HUES6 (cell line): ENCODE data around the gene U2AF1L4.

Source experiments
- H3K27ac ChIP-seq: 2 replicates; pipeline ENCODE4 v1.7.0; 2013; ENCODE audit warnings: low read depth, mild to moderate bottlenecking, low read length, inconsistent platforms
- H3K27me3 ChIP-seq: 2 replicates; pipeline ENCODE4 v1.6.1; 2013; ENCODE audit warnings: low read length; ENCODE audit not compliant: control insufficient read depth, insufficient read depth
- H3K36me3 ChIP-seq: 2 replicates; pipeline ENCODE4 v1.6.1; 2013; ENCODE audit warnings: low read length; ENCODE audit not compliant: control insufficient read depth, insufficient read depth
- H3K4me1 ChIP-seq: 2 replicates; pipeline ENCODE4 v1.6.1; 2013; ENCODE audit warnings: low read length; ENCODE audit not compliant: control insufficient read depth, insufficient read depth
- H3K4me3 ChIP-seq: 2 replicates; pipeline ENCODE4 v1.5.1; 2013; ENCODE audit warnings: low read depth, low read length
- H3K9ac ChIP-seq: one replicate; pipeline ENCODE4 v1.6.1; 2013; ENCODE audit warnings: mild to moderate bottlenecking, low read length
- H3K9me3 ChIP-seq: 2 replicates; pipeline ENCODE4 v1.6.1; 2013; ENCODE audit warnings: low read depth, low read length; ENCODE audit not compliant: control insufficient read depth, insufficient read depth

The U2AF1L4 gene

DNA sequence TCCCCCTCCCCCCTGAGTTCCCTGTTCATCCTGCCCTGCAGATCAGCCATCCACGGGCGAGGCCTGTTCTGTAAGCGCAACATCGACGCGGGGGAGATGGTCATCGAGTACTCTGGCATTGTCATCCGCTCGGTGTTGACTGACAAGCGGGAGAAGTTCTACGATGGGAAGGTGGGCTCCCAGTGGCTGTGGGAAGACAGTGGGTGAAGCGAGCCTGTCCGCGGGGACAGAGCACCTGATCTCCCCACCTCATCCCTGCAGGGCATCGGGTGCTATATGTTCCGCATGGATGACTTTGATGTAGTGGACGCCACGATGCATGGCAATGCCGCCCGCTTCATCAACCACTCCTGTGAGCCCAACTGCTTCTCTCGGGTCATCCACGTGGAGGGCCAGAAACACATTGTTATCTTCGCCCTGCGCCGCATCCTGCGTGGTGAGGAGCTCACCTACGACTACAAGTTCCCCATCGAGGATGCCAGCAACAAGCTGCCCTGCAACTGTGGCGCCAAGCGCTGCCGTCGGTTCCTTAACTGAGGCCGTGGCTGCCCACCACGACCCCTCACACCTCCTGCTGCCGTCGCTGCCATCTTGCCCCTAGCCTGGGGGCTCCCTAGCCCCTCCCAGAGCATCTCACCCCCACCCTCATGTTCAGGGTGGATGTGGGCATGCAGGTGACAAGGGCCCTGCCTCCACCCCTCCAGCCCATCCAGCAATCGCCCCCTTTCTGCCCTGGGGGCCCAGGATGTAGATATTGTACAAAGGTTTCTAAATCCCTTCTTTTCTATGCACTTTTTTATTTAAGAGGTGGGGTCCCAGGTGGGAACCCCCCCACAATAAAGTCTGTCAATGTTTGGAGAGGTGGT is 7.0 kb downstream of the U2AF1L4 start:
- no peaks in the 10 kb centered on the region for H3K4me1 ChIP-seq
- H3K9ac ChIP-seq: no peak overlapping the region
- H3K4me3 ChIP-seq: no peak overlapping the region
- H3K27me3 ChIP-seq: no peaks in the 10 kb centered on the region
- no peak overlapping the region for H3K27ac ChIP-seq
- no peaks in the 10 kb centered on the region for H3K9me3 ChIP-seq
- peaks cover 53% of the 10 kb centered on the region for H3K36me3 ChIP-seq

DNA sequence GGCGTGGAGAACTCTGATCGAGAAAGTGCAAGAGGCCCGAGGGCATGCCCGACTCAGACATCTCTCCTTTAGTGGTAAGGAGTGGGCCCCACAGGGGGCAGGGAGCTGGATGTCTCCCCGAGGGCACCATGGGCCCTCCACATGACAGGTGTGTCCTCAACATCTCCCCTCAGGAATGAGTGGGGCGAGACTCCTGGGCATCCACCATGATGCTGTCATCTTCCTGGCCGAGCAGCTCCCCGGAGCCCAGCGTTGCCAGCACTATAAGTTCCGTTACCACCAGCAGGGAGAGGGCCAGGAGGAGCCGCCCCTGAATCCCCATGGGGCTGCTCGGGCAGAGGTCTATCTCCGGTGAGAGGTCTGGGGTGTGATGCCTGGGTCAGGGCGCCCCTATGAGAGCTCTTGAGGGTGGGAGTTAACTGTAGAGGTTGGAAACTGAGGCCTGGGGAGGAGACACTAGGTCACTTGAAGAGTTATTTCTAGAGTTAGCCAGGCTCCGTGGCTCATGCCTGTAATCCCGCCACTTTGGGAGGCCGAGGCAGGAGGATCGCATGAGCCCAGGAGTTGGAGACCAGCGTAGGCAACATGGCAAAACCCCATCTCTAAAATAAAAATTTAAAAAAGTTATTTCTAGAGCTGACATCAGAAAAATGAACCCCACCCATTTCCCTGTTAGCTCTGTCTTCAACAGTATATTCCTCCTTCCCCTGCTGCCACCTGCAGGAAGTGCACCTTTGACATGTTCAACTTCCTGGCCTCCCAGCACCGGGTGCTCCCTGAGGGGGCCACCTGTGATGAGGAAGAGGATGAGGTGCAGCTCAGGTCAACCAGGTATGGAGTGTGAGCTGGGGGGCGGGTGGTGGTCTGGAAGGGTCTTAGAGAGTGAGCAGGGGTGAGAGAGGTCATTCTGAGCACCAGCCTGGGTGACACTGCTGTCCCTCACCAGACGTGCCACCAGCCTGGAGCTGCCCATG is 8.0 kb downstream of the U2AF1L4 start:
- Histone ChIP-seq H3K27me3 (no peaks in the 10 kb centered on the region), H3K27ac (no peak overlapping the region), H3K4me1 (no peaks in the 10 kb centered on the region), H3K36me3 (peaks cover 61% of the 10 kb centered on the region), H3K9ac (no peak overlapping the region), H3K9me3 (no peaks in the 10 kb centered on the region), H3K4me3 (no peak overlapping the region)

DNA sequence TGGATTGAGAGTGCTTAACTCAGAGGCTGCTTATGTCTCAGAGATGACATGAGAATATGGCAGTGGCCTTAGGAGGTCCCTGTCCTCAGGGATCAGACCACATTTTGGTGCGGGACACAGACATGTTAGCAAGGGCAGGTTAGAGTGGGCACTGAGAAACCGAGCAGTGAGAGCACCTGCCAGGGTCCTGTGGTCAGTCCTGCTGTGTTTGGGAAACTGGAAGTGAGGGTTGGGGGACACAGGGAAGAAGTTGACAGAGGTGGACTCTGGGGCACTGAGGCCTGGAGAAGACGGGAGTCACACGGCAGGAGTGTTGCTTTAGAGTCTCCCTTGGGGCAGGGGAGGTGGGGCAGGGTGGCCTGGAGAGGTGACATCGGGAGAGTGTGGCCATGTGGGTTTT is 10.3 kb downstream of the U2AF1L4 start:
- Histone ChIP-seq H3K27me3 (no peaks in the 10 kb centered on the region), H3K4me3 (no peak overlapping the region), H3K4me1 (no peaks in the 10 kb centered on the region), H3K9me3 (no peaks in the 10 kb centered on the region), H3K36me3 (peaks cover 84% of the 10 kb centered on the region), H3K9ac (no peak overlapping the region), H3K27ac (no peak overlapping the region)

DNA sequence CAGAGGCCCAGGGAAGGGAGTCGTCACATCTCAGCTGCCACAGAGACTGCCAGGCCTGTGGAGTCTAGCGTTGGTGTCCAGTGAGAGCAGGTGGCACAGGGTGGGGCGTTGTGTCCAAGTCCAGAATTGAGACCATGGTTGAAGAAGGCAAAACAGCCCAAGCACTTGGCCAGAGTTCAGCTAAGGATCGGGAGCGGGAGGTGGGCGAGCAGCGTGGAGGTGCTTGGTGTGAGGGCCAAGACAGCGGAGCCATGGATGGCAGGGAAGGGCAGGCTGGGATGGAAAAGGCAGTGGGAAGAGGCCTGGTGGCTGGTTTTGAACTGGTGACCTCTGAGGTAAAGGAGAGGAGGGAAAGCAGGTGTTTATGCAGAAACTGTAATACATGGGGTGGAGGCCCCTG is 10.9 kb downstream of the U2AF1L4 start:
- no peak overlapping the region for H3K4me3 ChIP-seq
- H3K27ac ChIP-seq: no peak overlapping the region
- H3K4me1 ChIP-seq: no peaks in the 10 kb centered on the region
- no peak overlapping the region for H3K9ac ChIP-seq
- H3K36me3 ChIP-seq: peaks cover 90% of the 10 kb centered on the region
- no peaks in the 10 kb centered on the region for H3K27me3 ChIP-seq
- no peaks in the 10 kb centered on the region for H3K9me3 ChIP-seq

DNA sequence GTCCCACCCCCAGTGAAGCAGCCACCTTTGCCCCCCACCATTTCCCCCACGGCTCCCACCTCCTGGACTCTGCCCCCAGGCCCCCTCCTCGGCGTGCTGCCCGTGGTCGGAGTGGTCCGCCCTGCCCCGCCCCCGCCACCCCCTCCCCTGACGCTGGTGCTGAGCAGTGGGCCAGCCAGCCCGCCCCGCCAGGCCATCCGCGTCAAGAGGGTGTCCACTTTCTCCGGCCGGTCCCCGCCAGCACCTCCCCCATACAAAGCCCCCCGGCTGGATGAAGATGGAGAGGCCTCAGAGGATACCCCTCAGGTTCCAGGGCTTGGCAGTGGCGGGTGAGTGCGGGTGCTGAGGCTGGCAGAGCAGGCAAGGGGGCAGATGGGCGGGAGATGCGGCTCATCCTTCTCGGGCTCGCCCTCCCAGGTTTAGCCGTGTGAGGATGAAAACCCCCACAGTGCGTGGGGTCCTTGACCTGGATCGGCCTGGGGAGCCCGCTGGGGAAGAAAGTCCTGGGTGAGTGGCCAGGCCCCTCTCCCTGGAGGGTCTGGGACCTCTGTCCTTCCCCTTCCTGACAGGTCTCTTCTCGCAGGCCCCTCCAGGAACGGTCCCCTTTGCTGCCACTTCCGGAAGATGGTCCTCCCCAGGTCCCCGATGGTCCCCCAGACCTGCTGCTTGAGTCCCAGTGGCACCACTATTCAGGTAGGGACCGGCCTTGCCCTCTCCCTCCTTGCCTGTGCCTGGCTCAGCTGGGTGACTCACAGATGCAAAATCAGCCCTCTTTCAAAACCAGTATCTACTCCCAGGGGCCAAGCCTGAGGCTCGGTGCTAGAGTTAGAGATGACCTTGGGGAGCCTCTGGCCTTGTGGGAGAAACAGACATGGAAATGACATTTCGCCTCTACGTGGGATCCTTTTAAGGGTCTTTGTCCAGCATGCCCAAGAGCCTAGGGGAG is 11.8 kb downstream of the U2AF1L4 start:
- Histone ChIP-seq H3K9ac (no peak overlapping the region), H3K4me1 (no peaks in the 10 kb centered on the region), H3K27me3 (no peaks in the 10 kb centered on the region), H3K27ac (no peak overlapping the region), H3K4me3 (no peak overlapping the region), H3K9me3 (no peaks in the 10 kb centered on the region), H3K36me3 (peaks cover 92% of the 10 kb centered on the region)

DNA sequence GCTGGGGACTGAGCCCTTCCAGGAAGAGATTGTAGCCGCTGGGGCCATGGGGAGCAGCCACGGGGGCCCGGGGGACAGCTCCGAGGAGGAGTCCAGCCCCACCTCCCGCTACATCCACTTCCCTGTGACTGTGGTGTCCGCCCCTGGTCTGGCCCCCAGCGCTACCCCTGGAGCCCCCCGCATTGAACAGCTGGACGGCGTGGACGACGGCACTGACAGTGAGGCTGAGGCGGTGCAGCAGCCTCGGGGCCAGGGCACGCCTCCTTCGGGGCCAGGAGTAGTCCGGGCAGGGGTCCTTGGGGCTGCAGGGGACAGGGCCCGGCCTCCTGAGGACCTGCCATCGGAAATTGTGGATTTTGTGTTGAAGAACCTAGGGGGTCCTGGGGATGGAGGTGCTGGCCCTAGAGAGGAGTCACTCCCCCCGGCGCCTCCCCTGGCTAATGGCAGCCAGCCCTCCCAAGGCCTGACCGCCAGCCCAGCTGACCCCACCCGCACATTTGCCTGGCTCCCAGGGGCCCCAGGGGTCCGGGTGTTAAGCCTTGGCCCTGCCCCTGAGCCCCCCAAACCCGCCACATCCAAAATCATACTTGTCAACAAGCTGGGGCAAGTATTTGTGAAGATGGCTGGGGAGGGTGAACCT is 12.6 kb downstream of the U2AF1L4 start:
- H3K4me3 ChIP-seq: no peak overlapping the region
- H3K9me3 ChIP-seq: no peaks in the 10 kb centered on the region
- no peaks in the 10 kb centered on the region for H3K27me3 ChIP-seq
- no peak overlapping the region for H3K9ac ChIP-seq
- no peak overlapping the region for H3K27ac ChIP-seq
- peaks cover 92% of the 10 kb centered on the region for H3K36me3 ChIP-seq
- H3K4me1 ChIP-seq: no peaks in the 10 kb centered on the region

DNA sequence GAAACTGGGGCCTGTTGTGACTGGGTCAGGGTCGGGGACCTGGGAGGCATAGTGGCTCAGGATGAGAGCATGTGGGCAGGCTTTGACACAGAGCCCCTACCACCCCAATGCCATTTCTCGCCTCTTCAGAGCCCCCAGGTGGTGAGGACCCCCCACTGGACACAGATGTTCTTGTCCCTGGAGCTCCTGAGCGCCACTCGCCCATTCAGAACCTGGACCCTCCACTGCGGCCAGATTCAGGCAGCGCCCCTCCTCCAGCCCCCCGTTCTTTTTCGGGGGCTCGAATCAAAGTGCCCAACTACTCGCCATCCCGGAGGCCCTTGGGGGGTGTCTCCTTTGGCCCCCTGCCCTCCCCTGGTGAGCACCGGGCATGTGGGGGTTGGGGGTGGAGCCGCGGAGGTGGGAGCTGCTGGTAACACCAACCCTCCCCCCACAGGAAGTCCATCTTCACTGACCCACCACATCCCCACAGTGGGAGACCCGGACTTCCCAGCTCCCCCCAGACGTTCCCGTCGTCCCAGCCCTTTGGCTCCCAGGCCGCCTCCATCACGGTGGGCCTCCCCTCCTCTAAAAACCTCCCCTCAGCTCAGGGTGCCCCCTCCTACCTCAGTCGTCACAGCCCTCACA is 13.3 kb downstream of the U2AF1L4 start:
- Histone ChIP-seq H3K27me3 (no peaks in the 10 kb centered on the region), H3K27ac (no peak overlapping the region), H3K4me1 (no peaks in the 10 kb centered on the region), H3K4me3 (no peak overlapping the region), H3K9ac (no peak overlapping the region), H3K36me3 (peaks cover 94% of the 10 kb centered on the region), H3K9me3 (no peaks in the 10 kb centered on the region)

DNA sequence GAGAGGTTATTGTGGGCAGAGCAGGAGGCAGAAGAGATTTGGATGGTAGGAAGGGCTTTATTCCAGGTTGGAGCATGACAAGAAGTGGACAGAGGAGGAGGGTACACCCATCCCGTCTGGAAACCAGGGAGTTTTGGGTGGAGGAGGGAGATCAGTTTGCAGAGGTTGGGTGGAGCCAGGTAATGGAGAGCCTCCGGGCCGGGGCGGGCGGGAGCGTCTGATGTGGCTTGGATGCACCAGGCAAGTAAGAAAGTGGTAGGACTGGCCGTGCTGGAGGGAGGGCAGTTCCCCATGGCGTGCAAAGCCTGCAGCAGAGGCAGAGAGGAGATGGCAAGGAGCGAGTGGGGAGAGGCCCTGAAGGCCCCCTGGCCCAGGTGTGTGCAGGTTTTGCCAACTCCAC is 13.9 kb downstream of the U2AF1L4 start:
- Histone ChIP-seq H3K4me3 (no peak overlapping the region), H3K9me3 (no peaks in the 10 kb centered on the region), H3K27ac (no peak overlapping the region), H3K27me3 (no peaks in the 10 kb centered on the region), H3K36me3 (peaks cover 92% of the 10 kb centered on the region), H3K4me1 (no peaks in the 10 kb centered on the region), H3K9ac (no peak overlapping the region)

DNA sequence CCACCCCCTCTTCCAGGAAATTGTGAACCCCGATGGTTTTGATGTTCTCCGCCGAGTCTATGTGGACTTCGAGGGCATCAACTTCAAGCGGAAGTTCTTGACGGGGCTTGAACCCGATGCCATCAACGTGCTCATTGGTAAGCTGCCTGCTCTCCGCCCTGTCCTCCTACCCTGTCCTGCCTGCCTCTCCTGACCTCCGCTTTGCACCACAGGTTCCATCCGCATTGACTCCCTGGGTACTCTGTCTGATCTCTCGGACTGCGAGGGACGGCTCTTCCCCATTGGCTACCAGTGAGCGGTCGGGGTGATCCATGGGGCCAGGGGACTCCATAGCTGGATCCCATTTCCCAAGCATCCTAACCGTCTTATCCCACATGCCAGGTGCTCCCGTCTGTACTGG is 14.9 kb downstream of the U2AF1L4 start:
- no peak overlapping the region for H3K4me3 ChIP-seq
- peaks cover 95% of the 10 kb centered on the region for H3K36me3 ChIP-seq
- H3K27ac ChIP-seq: no peak overlapping the region
- H3K27me3 ChIP-seq: no peaks in the 10 kb centered on the region
- H3K4me1 ChIP-seq: no peaks in the 10 kb centered on the region
- no peak overlapping the region for H3K9ac ChIP-seq
- no peaks in the 10 kb centered on the region for H3K9me3 ChIP-seq

DNA sequence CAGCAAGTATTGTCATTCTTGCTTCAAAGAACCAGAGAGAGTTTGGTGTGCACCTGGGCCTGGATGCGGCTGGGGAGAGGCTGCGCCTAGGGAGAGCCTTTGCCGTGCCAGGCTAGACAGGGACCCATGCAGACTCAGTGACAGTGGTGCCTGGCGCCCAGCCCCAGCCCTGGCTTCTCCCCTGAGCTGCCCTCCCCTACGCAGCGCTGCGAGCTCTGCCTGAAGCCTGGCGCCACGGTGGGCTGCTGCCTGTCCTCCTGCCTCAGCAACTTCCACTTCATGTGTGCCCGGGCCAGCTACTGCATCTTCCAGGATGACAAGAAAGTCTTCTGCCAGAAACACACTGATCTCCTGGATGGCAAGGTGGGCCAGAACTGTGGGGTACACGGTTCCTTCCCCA is 15.5 kb downstream of the U2AF1L4 start:
- H3K9me3 ChIP-seq: no peaks in the 10 kb centered on the region
- no peak overlapping the region for H3K9ac ChIP-seq
- H3K36me3 ChIP-seq: peaks cover 95% of the 10 kb centered on the region
- H3K4me3 ChIP-seq: no peak overlapping the region
- H3K27me3 ChIP-seq: no peaks in the 10 kb centered on the region
- no peaks in the 10 kb centered on the region for H3K4me1 ChIP-seq
- H3K27ac ChIP-seq: no peak overlapping the region
